Effector memory CD4-positive, alpha-beta T cell (primary cell): ENCODE data around the gene HOXA11.

Source experiments
- DNase-seq, 3 donors: peaks; one replicate each; pipeline ENCODE4 v3.0.0-alpha.2; 2020
- H3K27ac ChIP-seq: 2 replicates; pipeline ENCODE4 v1.7.0; 2013; ENCODE audit warnings: mild to moderate bottlenecking, low read length, moderate library complexity; ENCODE audit not compliant: insufficient read depth, poor library complexity, severe bottlenecking
- H3K27me3 ChIP-seq: replicated peaks from 2 replicates; pipeline ENCODE4 v1.7.0; 2013; ENCODE audit warnings: mild to moderate bottlenecking, low read length; ENCODE audit not compliant: insufficient read depth, control insufficient read depth, poor library complexity, severe bottlenecking
- H3K36me3 ChIP-seq: 2 replicates; pipeline ENCODE4 v1.7.0; 2013; ENCODE audit warnings: mild to moderate bottlenecking, low read length, moderate library complexity; ENCODE audit not compliant: control insufficient read depth, insufficient read depth
- H3K4me1 ChIP-seq: 2 replicates; pipeline ENCODE4 v1.7.0; 2013; ENCODE audit warnings: low read length, mild to moderate bottlenecking; ENCODE audit not compliant: control insufficient read depth, insufficient read depth, poor library complexity, severe bottlenecking
- H3K4me3 ChIP-seq: 2 replicates; pipeline ENCODE4 v1.7.0; 2013; ENCODE audit warnings: low read length, low read depth, mild to moderate bottlenecking; ENCODE audit not compliant: insufficient read depth, poor library complexity, severe bottlenecking
- H3K9me3 ChIP-seq: 2 replicates; pipeline ENCODE4 v1.7.0; 2013; ENCODE audit warnings: mild to moderate bottlenecking, low read length, moderate library complexity; ENCODE audit not compliant: control insufficient read depth

The HOXA11 gene

GRCh38 chr7:27214239-27214950 is 29.4 kb upstream of the HOXA11 start:
- no peaks in the 10 kb centered on the region for H3K9me3 ChIP-seq
- H3K4me3 ChIP-seq = no peak overlapping the region
- H3K36me3 ChIP-seq = no peaks in the 10 kb centered on the region
- peaks cover 38% of the 10 kb centered on the region for H3K27me3 ChIP-seq
- no peak overlapping the region for H3K27ac ChIP-seq
- peaks cover 3% of the 10 kb centered on the region for H3K4me1 ChIP-seq
- DNase-seq = no peak

GRCh38 chr7:27213433-27214238 is 28.6 kb upstream of the HOXA11 start:
- Histone ChIP-seq H3K36me3 (no peaks in the 10 kb centered on the region), H3K4me3 (no peak overlapping the region), H3K4me1 (peaks cover 3% of the 10 kb centered on the region), H3K27me3 (peaks cover 39% of the 10 kb centered on the region), H3K27ac (no peak overlapping the region), H3K9me3 (no peaks in the 10 kb centered on the region)
- DNase-seq = no peak

GRCh38 chr7:27212497-27213432 is 27.7 kb upstream of the HOXA11 start:
- no peak overlapping the region for H3K4me3 ChIP-seq
- peaks cover 40% of the 10 kb centered on the region for H3K27me3 ChIP-seq
- H3K4me1 ChIP-seq = peaks cover 3% of the 10 kb centered on the region
- H3K36me3 ChIP-seq = no peaks in the 10 kb centered on the region
- H3K9me3 ChIP-seq = no peaks in the 10 kb centered on the region
- no peak for DNase-seq
- no peak overlapping the region for H3K27ac ChIP-seq

GRCh38 chr7:27211764-27212204 is 26.8 kb upstream of the HOXA11 start:
- H3K27me3 ChIP-seq = peaks cover 48% of the 10 kb centered on the region
- no peaks in the 10 kb centered on the region for H3K9me3 ChIP-seq
- H3K4me3 ChIP-seq = no peak overlapping the region
- DNase-seq = no peak
- H3K27ac ChIP-seq = no peak overlapping the region
- H3K4me1 ChIP-seq = peaks cover 3% of the 10 kb centered on the region
- no peaks in the 10 kb centered on the region for H3K36me3 ChIP-seq

- Histone ChIP-seq H3K4me1 (peaks cover 3% of the 10 kb centered on the region), H3K27ac (no peak overlapping the region), H3K36me3 (no peaks in the 10 kb centered on the region), H3K9me3 (no peaks in the 10 kb centered on the region), H3K27me3 (peaks cover 53% of the 10 kb centered on the region), H3K4me3 (no peak overlapping the region)
- no peak for DNase-seq
Observed at GRCh38 chr7:27211084-27211446, 26.0 kb upstream of the HOXA11 start.

GRCh38 chr7:27210441-27211083 is 25.5 kb upstream of the HOXA11 start:
- H3K36me3 ChIP-seq = no peaks in the 10 kb centered on the region
- H3K4me3 ChIP-seq = no peak overlapping the region
- peaks cover 58% of the 10 kb centered on the region for H3K27me3 ChIP-seq
- peaks cover 6% of the 10 kb centered on the region for H3K4me1 ChIP-seq
- H3K27ac ChIP-seq = no peak overlapping the region
- H3K9me3 ChIP-seq = no peaks in the 10 kb centered on the region
- DNase-seq = no peak

- Histone ChIP-seq H3K27me3 (peaks cover 64% of the 10 kb centered on the region), H3K36me3 (no peaks in the 10 kb centered on the region), H3K27ac (no peak overlapping the region), H3K9me3 (no peaks in the 10 kb centered on the region), H3K4me1 (peaks cover 12% of the 10 kb centered on the region), H3K4me3 (no peak overlapping the region)
- DNase-seq = no peak
Observed at GRCh38 chr7:27209933-27210440, 25.0 kb upstream of the HOXA11 start.

- no peaks in the 10 kb centered on the region for H3K9me3 ChIP-seq
- no peak for DNase-seq
- H3K27me3 ChIP-seq = peaks cover 74% of the 10 kb centered on the region
- H3K27ac ChIP-seq = no peak overlapping the region
- no peaks in the 10 kb centered on the region for H3K36me3 ChIP-seq
- no peak overlapping the region for H3K4me3 ChIP-seq
- H3K4me1 ChIP-seq = peaks cover 15% of the 10 kb centered on the region
Observed at GRCh38 chr7:27208998-27209397, 24.0 kb upstream of the HOXA11 start.

GRCh38 chr7:27207348-27207985 is 22.4 kb upstream of the HOXA11 start:
- no peak overlapping the region for H3K4me3 ChIP-seq
- no peaks in the 10 kb centered on the region for H3K36me3 ChIP-seq
- peaks cover 15% of the 10 kb centered on the region for H3K4me1 ChIP-seq
- DNase-seq = no peak
- H3K9me3 ChIP-seq = no peaks in the 10 kb centered on the region
- peaks cover 72% of the 10 kb centered on the region for H3K27me3 ChIP-seq
- no peak overlapping the region for H3K27ac ChIP-seq
